HepG2 (cell line): Measurements from ENCODE around the gene ZBTB45. TPM values are rescaled to one million over a fixed set of nuclear protein-coding genes. Genes with fewer than 3 reads are reported as not detected.

Experiments used
- ARNT ChIP-seq: fragments of 450-650 bp; IDR thresholded peaks from 2 replicates; pipeline ENCODE4 v1.6.1; 2017
- ATF4 ChIP-seq, 2 experiments: fragments of 450-650 bp in 1 of 2; sonication (generic) in 1 of 2; formaldehyde crosslinking; IDR thresholded peaks; 2 replicates each; pipeline versions ENCODE4 v1.5.0 to v1.8.0; 2020 to 2022; ENCODE audit warnings: mild to moderate bottlenecking in 1 of 2, missing genetic modification reagents in 1 of 2
- CBX2 ChIP-seq, 2 experiments: fragments of 200-600 bp in 1 of 2; sonication (generic); formaldehyde crosslinking in 1 of 2; IDR thresholded peaks; 2 replicates each; pipeline versions ENCODE4 v1.7.0 to v1.8.1; 2018 to 2022; ENCODE audit warnings: low read depth in 2 of 2, low read length in 1 of 2, mild to moderate bottlenecking in 1 of 2, missing genetic modification reagents in 1 of 2
- DBP ChIP-seq: sonication (generic); formaldehyde crosslinking; IDR thresholded peaks from 2 replicates; pipeline ENCODE4 v1.4.0; 2020; ENCODE audit warnings: missing genetic modification reagents; ENCODE audit errors: not compliant biosample characterization
- EEA1 ChIP-seq: sonication (generic); formaldehyde crosslinking; IDR thresholded peaks from 2 replicates; pipeline ENCODE4 v1.5.1; 2020; ENCODE audit warnings: mild to moderate bottlenecking, missing genetic modification reagents, borderline replicate concordance
- HDAC1 ChIP-seq: sonication (generic); formaldehyde crosslinking; IDR thresholded peaks from 2 replicates; pipeline ENCODE4 v1.5.1; 2020; ENCODE audit warnings: mild to moderate bottlenecking, missing genetic modification reagents
- HES4 ChIP-seq: sonication (generic); formaldehyde crosslinking; IDR thresholded peaks from 2 replicates; pipeline ENCODE4 v1.9.0; 2021; ENCODE audit warnings: mild to moderate bottlenecking, missing genetic modification reagents, borderline replicate concordance
- POGZ ChIP-seq: sonication (generic); formaldehyde crosslinking; IDR thresholded peaks from 2 replicates; pipeline ENCODE4 v1.4.0; 2020; ENCODE audit warnings: mild to moderate bottlenecking, missing genetic modification reagents
- PREB ChIP-seq: sonication (generic); formaldehyde crosslinking; IDR thresholded peaks from 2 replicates; pipeline ENCODE4 v1.4.0; 2020; ENCODE audit warnings: missing genetic modification reagents
- PRMT3 ChIP-seq: sonication (generic); formaldehyde crosslinking; IDR thresholded peaks from 2 replicates; pipeline ENCODE4 v1.8.1; 2022; ENCODE audit warnings: low read depth, mild to moderate bottlenecking, moderate library complexity, missing genetic modification reagents, borderline replicate concordance
- RBM39 ChIP-seq: fragments of 200-400 bp; formaldehyde crosslinking; IDR thresholded peaks from one replicate; pipeline ENCODE4 v1.6.1; 2018; ENCODE audit warnings: antibody characterized with exemption, mild to moderate bottlenecking, low read depth, low read length; ENCODE audit not compliant: poor library complexity, severe bottlenecking
- RFX1 ChIP-seq: fragments of 450-650 bp; IDR thresholded peaks from 2 replicates; pipeline ENCODE4 v1.6.1; 2017
- SNAI1 ChIP-seq: sonication (generic); formaldehyde crosslinking; IDR thresholded peaks from 2 replicates; pipeline ENCODE4 v1.5.0; 2020; ENCODE audit warnings: mild to moderate bottlenecking, missing genetic modification reagents, borderline replicate concordance
- TBX2 ChIP-seq: sonication (generic); formaldehyde crosslinking; IDR thresholded peaks from 2 replicates; pipeline ENCODE4 v1.5.0; 2020; ENCODE audit warnings: missing genetic modification reagents, mild to moderate bottlenecking, borderline replicate concordance
- ZBTB46 ChIP-seq: sonication (generic); formaldehyde crosslinking; IDR thresholded peaks from 2 replicates; pipeline ENCODE4 v1.4.0; 2020; ENCODE audit warnings: mild to moderate bottlenecking, missing genetic modification reagents, borderline replicate concordance
- ZBTB7B ChIP-seq: sonication (generic); formaldehyde crosslinking; IDR thresholded peaks from 2 replicates; pipeline ENCODE4 v1.4.0; 2020; ENCODE audit warnings: missing genetic modification reagents
- ZFP41 ChIP-seq: sonication (generic); formaldehyde crosslinking; IDR thresholded peaks from 2 replicates; pipeline ENCODE4 v1.4.0; 2020; ENCODE audit warnings: mild to moderate bottlenecking, missing genetic modification reagents, borderline replicate concordance
- ZNF17 ChIP-seq: sonication (generic); formaldehyde crosslinking; IDR thresholded peaks from 2 replicates; pipeline ENCODE4 v1.5.0; 2020; ENCODE audit warnings: mild to moderate bottlenecking, missing genetic modification reagents
- ZNF263 ChIP-seq: sonication (generic); formaldehyde crosslinking; IDR thresholded peaks from 2 replicates; pipeline ENCODE4 v1.4.0; 2020; ENCODE audit warnings: missing genetic modification reagents
- ZNF562 ChIP-seq: sonication (generic); formaldehyde crosslinking; IDR thresholded peaks from 2 replicates; pipeline ENCODE4 v1.8.0; 2022; ENCODE audit warnings: missing genetic modification reagents, borderline replicate concordance
- ZNF639 ChIP-seq: conservative IDR thresholded peaks from 2 replicates; pipeline ENCODE4 v1.6.1; 2018; ENCODE audit warnings: missing genetic modification reagents
- ZNF670 ChIP-seq: sonication (generic); formaldehyde crosslinking; IDR thresholded peaks from 2 replicates; pipeline ENCODE4 v1.8.0; 2022; ENCODE audit warnings: mild to moderate bottlenecking, missing genetic modification reagents, borderline replicate concordance
- ZNF720 ChIP-seq: sonication (generic); formaldehyde crosslinking; IDR thresholded peaks from 2 replicates; pipeline ENCODE4 v1.4.0; 2020; ENCODE audit warnings: missing genetic modification reagents
- polyA plus RNA-seq, 8 experiments: library from polyadenylated mRNA; depleted of rRNA in 3 of 8; stranded (reverse) in 7 of 8; unstranded in 1 of 8; fragments of >200 nt; fragmentation: Illumina TruSeq in 4 of 8; extraction: Trizol in 4 of 8; gene quantifications; 2 replicates each; pipeline versions ENCODE4 v1.2.1 to v1.2.3, GENCODE V29; 2011 to 2016; ENCODE audit warnings: low read depth in 4 of 8, missing spikeins in 1 of 8, mixed read lengths in 1 of 8; ENCODE audit not compliant: insufficient read depth in 1 of 8
- total RNA-seq, 5 experiments: library from RNA; depleted of rRNA; stranded (reverse); fragments of >200 nt; fragmentation: Illumina TruSeq; extraction: Trizol; gene quantifications; 2 replicates each; pipeline ENCODE4 v1.2.3, GENCODE V29; 2016; ENCODE audit warnings: low read depth in 1 of 5

Gene ZBTB45
- total and polyA plus RNA-seq, 2 of the 13 experiments (the other 11 are each of a cell fraction or from before 2014, with no cell fraction given) = 3.0 to 3.7 TPM

GRCh38 chr19:58559275-58560006, 39.8 kb upstream of the ZBTB45 start (continued):
- no peak; the same call in 1 of the 2 replicates for TF ChIP-seq ZBTB46 (CRISPR knock-in tag)
- TF ChIP-seq ZNF670 = peak; percentile 82
- TF ChIP-seq ZNF639 (CRISPR knock-in tag) = no peak
- no peak for TF ChIP-seq ZNF562
- peak; percentile 93 for TF ChIP-seq HDAC1
- no peak for TF ChIP-seq DBP (CRISPR knock-in tag)
- TF ChIP-seq PREB = no peak
- peak; percentile 58; the same call in 1 of the 2 replicates for TF ChIP-seq RFX1
- TF ChIP-seq PRMT3 = no peak
- TF ChIP-seq HES4 (CRISPR knock-in tag) = peak; percentile 49; the same call in 1 of the 2 replicates
- TF ChIP-seq EEA1 (CRISPR knock-in tag) = no peak
- TF ChIP-seq ZFP41 (CRISPR knock-in tag) = no peak; the same call in 1 of the 2 replicates
- peak in 1 of 2 experiments; percentile 17; a peak in 1 of 4 replicates for TF ChIP-seq ATF4 (CRISPR knock-in tag; IDR thresholded peaks at IDR 0.05)
- no peak for TF ChIP-seq ARNT
- peak; percentile 70; the same call in 1 of the 2 replicates for TF ChIP-seq TBX2 (CRISPR knock-in tag)
- TF ChIP-seq ZNF263 (CRISPR knock-in tag) = no peak
- peak; percentile 10 for TF ChIP-seq RBM39
- peak; percentile 23; the same call in 1 of the 2 replicates for TF ChIP-seq SNAI1
- TF ChIP-seq ZNF17 (CRISPR knock-in tag) = no peak
- TF ChIP-seq ZNF720 = no peak
- no peak for TF ChIP-seq ZBTB7B
- TF ChIP-seq CBX2 (IDR thresholded peaks at IDR 0.05; ENCODE audit: low read depth, low read length) = no peak
- no peak for TF ChIP-seq CBX2 (CRISPR knock-in tag; IDR thresholded peaks at IDR 0.05; ENCODE audit: low read depth)
- TF ChIP-seq POGZ (CRISPR knock-in tag) = 0 out of 2 replicates have a peak, but pooled peaks have one; percentile 20
